HG03354 (cell line): Measurements from ENCODE around the gene FNDC4.
"Not testable (repeated sequence)": the region's sequence is repeated elsewhere in the genome, so short reads cannot be mapped to it uniquely, and the experiment has no call there.

Experiments used
- ATAC-seq: cut with Tn5 transposase; IDR thresholded peaks from one replicate; pipeline ENCODE4 v1.9.1; 2021; ENCODE audit warnings: mild to moderate bottlenecking; ENCODE audit not compliant: unreplicated experiment, poor library complexity, severe bottlenecking

Gene FNDC4, protein sequence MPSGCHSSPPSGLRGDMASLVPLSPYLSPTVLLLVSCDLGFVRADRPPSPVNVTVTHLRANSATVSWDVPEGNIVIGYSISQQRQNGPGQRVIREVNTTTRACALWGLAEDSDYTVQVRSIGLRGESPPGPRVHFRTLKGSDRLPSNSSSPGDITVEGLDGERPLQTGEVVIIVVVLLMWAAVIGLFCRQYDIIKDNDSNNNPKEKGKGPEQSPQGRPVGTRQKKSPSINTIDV

DNA sequence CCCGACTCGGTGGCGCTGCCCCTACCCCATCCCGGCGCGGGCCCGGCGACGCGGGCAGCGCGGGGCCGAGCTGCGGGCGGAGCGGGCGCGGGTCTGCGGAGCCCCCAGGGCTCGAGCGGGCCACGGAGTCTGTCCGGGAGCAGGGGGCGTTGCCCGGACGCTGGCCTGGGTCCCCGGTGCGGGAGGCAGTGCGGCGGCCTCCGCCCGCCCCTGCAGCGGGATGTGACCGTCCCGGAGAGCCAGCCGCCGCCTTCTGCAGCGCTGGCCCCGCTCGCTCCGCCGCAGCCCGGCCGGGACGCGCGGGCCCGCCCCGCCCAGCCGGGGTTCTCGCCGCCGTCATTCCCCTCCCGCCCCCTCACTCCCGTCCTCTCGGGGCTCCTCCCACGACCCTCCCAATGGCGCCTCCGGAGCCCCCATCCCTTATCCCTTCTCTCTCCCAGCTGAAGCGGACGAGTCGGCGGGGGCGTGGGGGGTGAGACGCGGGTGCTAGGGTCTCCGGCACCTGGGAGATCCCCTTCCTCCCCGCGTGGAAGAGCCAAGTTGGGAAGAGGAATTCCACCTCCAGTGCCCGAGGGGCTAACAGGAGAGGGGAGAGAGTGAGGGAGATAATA lies at the start of gene FNDC4:
Gene FNDC4 (minus strand): TSS at position 257 of the 611 bp plus-strand sequence. CDS start 521 bp downstream, outside the sequence.
- ATAC-seq = no peak

DNA sequence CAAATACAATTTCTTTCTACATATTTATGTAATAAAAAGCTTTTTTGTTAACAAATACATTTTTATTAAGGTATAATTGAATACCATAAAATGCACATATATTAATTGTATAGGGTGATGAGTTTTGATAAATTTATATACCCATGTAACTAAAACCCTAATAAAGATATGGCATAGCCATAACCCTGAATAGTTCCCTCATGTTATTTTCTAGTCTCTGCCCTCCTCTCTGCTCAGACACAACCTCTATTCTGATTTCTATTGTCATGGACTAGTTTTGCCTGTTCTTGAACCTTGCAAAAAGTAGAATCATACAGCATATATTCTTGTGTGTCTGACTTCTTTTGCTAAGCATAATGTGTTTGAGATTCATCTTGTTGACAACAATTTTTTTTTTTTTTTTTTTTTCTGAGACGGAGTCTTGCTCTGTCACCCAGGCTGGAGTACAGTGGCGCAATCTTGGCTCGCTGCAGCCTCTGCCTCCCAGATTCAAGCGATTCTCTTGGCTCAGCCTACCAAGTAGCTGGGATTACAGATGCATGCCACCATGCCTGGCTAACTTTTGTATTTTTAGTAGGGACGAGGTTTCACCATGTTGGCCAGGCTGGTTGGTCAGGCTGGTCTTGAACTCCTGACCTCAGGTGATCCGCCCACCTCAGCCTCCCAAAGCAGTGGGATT lies 49.3 kb upstream of the FNDC4 start:
- ATAC-seq = no peak

DNA sequence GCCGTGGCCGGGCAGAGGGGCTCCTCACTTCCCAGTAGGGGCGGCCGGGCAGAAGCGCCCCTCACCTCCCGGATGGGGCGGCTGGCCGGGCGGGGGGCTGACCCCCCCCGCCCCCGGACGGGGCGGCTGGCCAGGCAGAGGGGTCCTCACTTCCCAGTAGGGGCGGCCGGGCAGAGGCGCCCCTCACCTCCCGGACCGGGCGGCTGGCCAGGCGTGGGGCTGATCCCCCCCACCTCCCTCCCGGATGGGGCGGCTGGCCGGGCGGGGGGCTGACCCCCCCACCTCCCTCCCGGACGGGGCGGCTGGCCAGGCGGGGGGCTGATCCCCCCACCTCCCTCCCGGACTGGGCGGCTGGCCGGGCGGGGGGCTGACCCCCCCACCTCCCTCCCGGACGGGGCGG lies 44.6 kb upstream of the FNDC4 start:
- ATAC-seq = not testable (repeated sequence)

DNA sequence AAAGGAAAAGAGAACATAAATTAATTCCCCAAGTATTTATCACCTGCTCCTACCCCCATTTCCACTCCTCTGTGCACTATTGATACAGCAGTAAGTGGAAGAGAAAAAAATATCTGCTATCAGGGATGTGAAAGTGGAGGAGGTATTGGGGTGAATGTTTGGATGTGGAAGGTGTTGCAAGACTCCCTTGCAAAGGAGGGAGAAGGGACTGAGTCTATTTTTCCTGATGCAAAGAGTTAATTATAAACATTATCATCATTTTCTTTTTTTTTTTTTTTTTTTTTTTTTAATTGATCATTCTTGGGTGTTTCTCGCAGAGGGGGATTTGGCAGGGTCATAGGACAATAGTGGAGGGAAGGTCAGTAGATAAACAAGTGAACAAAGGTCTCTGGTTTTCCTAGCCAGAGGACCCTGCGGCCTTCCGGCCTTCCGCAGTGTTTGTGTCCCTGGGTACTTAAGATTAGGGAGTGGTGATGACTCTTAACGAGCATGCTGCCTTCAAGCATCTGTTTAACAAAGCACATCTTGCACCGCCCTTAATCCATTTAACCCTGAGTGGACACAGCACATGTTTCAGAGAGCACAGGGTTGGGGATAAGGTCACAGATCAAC lies 43.9 kb upstream of the FNDC4 start:
- ATAC-seq = not testable (repeated sequence)

DNA sequence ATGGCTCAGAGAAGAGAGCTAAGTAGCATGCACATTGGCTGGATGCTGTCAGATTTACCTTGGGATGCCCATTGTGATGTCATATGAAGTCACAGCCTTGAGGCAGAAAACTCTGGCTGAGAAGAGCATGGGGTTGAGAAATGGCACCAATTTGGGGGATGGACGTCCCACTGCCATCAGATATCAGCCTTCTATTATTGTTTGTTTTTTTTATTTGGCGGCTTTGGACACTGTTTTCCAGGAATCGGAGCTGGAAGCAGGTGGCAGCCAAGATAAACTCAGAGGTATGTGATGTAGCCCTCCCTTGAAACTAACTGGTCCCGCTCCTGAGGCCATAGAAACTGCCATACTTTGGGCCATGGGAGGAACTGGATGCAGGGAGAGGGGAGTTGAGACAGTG lies 42.3 kb upstream of the FNDC4 start:
- ATAC-seq = no peak

DNA sequence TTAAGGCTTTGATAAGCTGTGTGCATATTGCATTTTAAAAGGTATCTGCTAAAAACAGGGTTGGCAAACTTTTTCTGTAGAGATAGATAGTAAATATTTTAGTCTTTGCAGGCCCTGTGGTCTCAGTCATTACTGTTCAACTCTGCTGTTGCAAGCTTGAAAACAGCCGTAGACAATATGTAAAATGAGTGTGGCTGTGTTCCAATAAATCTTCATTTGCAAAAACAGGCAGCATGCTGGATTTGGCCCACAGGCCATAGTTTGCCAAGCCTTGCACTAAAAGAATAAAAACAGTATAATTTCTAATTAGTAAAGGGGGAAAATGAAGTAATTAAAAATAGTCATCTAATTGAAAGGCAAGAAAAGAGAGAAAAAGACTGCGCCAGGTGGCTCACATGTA lies 37.0 kb upstream of the FNDC4 start:
- no peak for ATAC-seq

DNA sequence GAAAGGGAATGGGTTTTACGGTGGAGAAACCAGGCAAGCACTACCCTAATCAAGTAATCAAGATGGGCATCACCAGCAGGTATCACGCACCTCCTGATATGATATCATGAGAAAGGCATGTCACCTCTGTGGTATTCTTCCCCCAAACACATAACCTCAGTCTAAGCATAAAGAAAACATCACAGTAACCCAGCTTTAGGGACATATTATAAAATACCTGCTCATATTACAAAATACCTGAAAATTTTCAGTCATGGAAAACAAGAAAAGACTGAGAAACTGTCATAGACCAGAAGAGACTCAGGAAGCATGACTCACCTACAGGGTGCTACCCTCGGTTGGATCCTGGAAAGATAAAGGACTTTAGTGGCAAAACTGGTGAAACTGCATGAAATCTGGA lies 32.2 kb upstream of the FNDC4 start:
- ATAC-seq = no peak

DNA sequence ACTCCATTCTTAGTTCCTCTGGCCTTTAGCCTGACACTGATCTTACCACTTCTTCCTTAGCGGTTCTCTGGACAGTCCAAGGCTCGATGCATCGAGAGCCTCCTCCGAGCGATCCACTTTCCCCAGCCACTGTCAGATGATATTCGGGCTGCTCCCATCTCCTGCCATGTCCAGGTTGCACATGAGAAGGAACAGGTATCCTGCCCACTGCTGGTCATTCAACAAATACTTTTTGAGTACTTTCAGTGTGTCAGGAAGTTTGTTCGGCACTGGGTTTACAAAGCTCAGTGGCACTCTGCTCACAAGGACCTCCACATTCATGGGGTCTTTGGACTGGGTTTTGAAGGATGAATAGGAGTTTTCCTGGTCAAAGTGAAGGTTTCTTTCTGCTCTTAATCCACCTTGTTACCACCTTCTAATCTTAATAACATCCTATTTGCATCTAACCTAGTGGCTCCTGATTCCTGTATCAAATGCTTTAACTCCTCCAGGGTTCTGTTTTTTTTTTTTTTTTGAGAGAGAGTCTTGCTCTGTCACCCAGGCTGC lies 27.5 kb upstream of the FNDC4 start:
- ATAC-seq = no peak

DNA sequence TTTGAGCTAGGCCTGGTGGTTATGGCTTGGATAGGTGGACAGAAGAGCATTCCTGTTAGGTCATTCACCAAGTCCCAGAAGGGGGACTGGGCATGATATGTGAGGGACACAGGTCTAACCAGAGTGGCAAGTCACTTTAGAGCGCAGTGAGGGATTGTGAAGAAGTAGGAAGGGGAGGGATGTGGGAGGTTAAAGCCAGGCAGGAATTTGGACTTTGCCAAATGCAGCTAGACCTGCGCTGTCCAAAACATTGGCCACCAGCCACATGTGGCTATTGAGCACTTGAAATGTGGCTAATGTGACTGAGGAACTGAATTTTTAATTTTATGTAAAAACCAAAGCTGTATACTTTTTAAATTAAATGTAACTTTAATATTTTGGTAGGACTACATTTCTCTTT lies 25.3 kb upstream of the FNDC4 start:
- ATAC-seq = no peak

DNA sequence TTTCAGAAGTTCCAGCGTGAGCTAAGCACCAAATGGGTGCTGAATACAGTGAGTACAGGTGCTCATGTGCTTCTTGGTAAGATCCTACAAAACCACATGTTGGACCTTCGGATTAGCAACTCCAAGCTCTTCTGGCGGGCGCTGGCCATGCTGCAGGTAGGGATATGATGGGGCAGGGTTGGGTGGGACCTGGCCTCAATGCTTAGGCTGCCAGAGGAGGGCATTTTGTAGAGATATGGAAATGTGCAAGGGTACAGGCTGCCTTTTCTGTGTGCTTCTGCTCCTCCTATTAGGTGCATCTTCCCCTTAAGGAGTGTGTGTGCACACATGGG lies 23.7 kb upstream of the FNDC4 start:
- no peak for ATAC-seq

DNA sequence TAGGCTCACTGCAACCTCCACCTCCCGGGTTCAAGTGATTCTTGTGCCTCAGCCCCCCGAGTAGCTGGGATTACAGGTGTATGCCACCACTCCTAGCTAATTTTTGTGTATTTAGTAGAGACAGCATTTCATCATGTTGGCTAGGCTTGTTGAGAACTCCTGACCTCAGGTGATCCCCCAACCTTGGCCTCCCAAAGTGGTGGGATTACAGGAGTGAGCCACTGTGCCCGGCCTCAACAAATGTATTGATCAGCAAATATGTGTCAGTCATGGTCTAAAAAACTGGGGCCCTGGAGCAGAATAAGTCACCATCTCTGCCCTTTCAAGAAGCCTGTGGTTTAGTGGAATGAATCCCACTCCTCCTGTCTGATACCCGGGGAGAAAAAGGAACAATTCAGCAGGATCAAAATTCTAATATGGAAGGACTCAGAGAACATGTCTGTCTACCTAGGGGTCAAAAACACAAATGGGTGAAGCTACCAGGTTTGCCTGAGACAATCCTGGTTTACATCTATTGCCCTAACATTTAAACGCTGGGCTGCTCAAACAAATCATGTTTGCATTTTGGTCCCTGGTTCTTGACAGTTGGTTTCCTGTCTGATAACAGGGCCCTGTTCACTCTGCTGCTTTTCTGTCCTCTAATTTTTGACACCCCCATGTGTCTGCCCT lies 23.2 kb upstream of the FNDC4 start:
- no peak for ATAC-seq

DNA sequence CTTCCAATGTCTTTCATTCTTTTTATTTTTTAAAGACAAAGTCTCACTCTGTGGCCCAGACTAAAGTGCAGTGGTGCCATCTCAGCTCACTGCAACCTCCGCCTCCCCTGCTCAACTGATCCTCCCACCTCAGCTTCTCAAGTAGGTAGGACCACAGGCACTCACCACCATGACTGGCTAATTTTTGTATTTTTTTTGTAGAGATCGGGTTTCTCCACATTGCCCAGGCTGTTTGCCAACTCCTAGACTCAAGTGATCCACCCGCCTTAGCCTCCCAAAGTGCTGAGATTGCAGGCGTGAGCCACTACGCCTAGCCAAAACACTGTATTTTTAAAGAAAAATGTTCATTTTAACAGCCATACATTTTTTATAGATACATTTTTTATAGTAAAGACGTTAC lies 14.3 kb upstream of the FNDC4 start:
- no peak for ATAC-seq

DNA sequence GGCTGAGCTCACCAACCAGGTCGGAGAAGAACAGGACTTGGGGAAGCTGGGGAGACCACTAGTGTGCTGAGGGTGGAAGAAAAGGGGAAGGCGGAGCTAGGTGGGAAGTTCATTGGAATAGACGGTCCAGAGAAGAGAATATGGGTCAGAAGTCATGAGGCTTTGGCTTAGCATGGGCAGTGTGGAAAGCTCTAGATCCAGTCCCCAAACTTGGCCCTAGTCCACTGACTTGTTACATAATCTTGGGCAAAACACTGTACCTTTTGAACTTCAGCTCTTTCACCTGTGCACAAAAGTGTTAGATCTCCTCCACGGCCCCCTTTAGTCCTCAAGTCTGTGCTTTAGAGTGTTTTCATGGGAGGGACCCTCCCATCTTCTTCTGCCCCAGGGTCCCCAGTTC lies 12.3 kb upstream of the FNDC4 start:
- ATAC-seq = no peak

DNA sequence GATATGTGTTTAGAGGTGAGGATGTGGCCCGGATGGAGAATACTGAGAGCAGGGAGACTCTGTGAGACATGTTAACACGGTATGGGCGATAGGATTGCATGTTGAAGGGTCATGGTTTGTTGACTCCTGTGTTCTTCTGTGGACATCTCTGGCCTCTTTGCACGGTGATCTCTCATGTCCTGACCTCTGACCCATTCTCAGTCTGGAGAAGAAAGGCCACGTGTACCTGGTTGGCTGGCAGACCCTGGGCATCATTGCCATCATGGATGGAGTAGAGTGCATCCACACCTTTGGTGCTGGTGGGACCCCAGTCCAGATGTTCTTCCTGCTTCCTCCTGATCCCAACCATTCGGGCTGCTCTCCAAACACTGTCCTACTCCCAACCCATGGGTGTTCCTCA lies 11.6 kb upstream of the FNDC4 start:
- ATAC-seq = no peak

DNA sequence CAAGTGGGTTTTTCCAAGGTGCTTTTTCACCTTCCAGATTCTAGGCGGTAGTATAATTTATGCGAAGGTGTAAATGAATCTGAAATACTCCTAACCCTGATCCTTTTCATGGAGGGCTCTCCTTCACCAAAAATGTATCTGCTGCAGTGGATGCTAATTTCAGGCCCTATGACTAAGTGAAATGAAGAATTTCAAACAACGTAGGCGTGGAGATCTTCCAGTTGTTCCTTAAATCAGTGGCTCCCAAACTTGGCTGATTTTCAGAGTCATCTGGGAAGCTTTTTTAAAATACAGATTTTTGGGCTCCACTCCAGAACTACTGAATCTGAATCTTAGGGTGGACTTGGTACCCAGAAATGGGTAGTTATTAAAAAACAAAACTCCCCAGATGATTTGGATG lies 7.1 kb upstream of the FNDC4 start:
- no peak for ATAC-seq

DNA sequence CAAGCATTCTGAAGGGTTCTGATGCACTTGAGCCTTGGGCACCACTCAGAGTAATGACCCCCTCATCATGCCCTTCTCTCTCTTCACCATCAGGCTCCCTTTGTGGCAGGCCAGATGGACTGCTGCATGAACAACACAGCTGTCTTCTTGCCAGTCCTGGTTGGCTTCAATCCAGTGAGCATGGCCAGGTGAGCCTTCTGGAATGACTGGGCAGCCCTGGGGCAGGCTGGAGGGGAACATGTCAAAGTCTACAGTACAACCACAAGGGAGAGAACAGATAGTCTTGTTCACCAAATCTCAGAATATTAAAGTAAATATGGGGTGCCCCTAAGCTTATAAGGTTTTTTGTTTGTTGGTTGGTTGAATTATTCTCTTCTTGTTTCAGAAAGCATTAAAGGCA lies 6.0 kb upstream of the FNDC4 start:
- no peak for ATAC-seq

DNA sequence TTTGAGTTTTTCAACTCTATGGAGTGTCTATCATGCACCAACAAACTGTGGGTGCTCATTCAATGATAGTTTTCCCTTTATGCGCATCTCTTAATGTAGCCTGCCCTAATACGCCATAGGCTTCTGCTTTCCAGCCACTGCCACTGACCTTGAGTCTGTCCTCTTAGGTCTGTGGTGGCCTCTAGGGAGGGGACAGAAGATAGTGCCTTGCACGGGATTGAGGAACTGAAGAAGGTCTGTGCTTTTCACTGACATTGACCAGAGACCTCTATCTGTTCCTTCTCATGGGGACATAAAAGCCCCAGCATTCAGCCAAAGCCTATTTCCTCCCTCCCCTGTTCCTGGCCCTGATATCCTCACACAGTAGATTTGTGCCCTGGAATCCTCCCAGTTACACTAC lies 4.0 kb upstream of the FNDC4 start:
- ATAC-seq = no peak

DNA sequence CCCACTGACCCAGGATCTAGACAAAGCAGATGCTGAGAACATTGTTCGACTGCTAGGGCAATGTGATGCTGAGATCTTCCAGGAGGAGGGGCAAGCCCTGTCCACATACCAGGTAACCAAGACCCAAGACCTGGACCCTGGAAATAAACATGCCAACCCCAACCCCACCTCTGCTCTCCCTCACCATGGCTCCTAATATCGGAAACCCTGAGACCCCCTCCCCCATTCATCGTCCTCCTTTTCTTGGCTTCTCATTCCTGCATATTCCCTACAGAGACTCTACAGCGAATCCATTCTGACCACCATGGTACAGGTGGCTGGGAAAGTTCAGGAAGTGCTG lies 2.3 kb upstream of the FNDC4 start:
- no peak for ATAC-seq

DNA sequence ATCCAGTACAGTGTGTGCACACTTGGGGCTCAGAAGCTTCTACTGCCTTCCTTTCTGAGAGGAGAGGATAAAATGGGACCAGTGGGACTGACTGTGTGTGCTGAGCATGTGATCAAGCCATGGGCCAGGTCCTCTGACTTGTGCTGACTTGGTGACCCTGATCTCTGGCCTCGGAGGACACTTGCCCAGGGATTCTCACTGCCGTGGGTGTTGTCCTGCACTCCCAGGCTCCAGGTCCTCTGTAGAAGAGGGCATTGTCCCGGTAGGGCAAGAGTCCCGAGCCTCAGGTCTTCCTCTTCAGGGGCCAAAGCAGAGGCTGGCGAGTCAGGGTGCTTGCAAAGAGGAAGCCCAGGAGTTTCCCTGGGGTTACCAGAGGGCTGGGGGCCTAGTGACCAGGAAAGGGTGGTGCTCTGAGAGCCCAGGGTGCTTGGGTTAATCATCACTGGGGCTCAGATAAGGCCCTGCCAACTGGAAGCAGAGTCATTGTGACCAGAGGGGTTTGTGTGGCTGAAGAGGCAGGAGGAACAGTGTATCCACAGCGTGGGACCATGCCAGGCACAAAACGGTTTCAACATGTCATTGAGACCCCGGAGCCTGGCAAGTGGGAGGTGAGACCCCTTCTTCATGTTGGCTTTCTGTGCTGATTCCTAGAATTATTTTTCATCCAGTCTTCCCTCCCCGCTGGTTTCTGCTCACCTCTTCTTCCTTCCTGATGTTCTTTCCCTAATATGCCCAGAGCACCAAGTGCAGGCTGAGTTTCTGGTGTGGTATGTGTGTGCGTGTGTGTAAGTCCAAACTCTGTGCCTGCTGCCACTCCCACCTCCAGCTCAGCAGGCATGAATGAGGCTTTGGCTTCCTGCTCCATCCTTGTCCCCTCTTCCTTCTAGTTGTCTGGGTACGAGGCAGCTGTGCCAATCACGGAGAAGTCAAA lies 1.6 kb upstream of the FNDC4 start, which contains the start of gene GCKR:
Gene GCKR (plus strand): TSS at position 483 of the 931 bp plus-strand sequence. CDS start 66 bp downstream, at position 549.
- no peak for ATAC-seq
